HCEC 1CT (cell line): ENCODE data around the gene SUN2.

Source experiments
- DNase-seq: peaks from one replicate; pipeline ENCODE4 v3.0.0-alpha.2; 2017

SUN2 gene

GRCh38 chr22:38777087-38777671, 21.4 kb upstream of the SUN2 start:
- no peak for DNase-seq

- DNase-seq: no peak
Measured at GRCh38 chr22:38776086-38776485, 20.3 kb upstream of the SUN2 start.

- no peak for DNase-seq
Measured at GRCh38 chr22:38775656-38776055, 19.9 kb upstream of the SUN2 start.

GRCh38 chr22:38774496-38775166, 18.8 kb upstream of the SUN2 start:
- DNase-seq: no peak

GRCh38 chr22:38773363-38773946, 17.7 kb upstream of the SUN2 start:
- DNase-seq: no peak

GRCh38 chr22:38772623-38772873, 16.8 kb upstream of the SUN2 start:
- no peak for DNase-seq

GRCh38 chr22:38770257-38770949, 14.6 kb upstream of the SUN2 start:
- no peak for DNase-seq

- DNase-seq: no peak
Measured at GRCh38 chr22:38768036-38768435, 12.2 kb upstream of the SUN2 start.

- no peak for DNase-seq
Measured at GRCh38 chr22:38767313-38767712, 11.5 kb upstream of the SUN2 start.

- peak; percentile 73 for DNase-seq
Measured at GRCh38 chr22:38766076-38766777, 10.4 kb upstream of the SUN2 start.

GRCh38 chr22:38762551-38762983, 6.8 kb upstream of the SUN2 start:
- no peak for DNase-seq

- no peak for DNase-seq
Measured at GRCh38 chr22:38761202-38762162, 5.7 kb upstream of the SUN2 start.

- no peak for DNase-seq
Measured at GRCh38 chr22:38760477-38761201, 4.8 kb upstream of the SUN2 start.

- no peak for DNase-seq
Measured at GRCh38 chr22:38759005-38759404, 3.2 kb upstream of the SUN2 start.

- no peak for DNase-seq
Measured at GRCh38 chr22:38758276-38758945, 2.6 kb upstream of the SUN2 start.

GRCh38 chr22:38757464-38757757, 1.6 kb upstream of the SUN2 start:
- no peak for DNase-seq

GRCh38 chr22:38756711-38757463, 1.1 kb upstream of the SUN2 start:
- DNase-seq: no peak

GRCh38 chr22:38755155-38755910, 465 bp downstream of the SUN2 start:
- DNase-seq: peak; percentile 75

GRCh38 chr22:38754751-38755154, 1.0 kb downstream of the SUN2 start:
- peak; percentile 35 for DNase-seq
